ENCODE results near the gene SBF2.

GRCh38 chr11:9823887-9824385 lies 470.1 kb downstream of the SBF2 start:
- no peak for TF ChIP-seq POLR2AphosphoS5 (IDR thresholded peaks at IDR 0.05; ENCODE audit: low read depth, low read length)
- TF ChIP-seq POLR2A (IDR thresholded peaks at IDR 0.05; ENCODE audit: low read depth, low read length), result no peak

Data from GM12892 (cell line).